A549 (cell line): ENCODE measurements around the gene FMNL2.

Experiments used
- CTCF ChIP-seq: fragments of >200 bp; sonication (Bioruptor Twin); formaldehyde crosslinking; IDR thresholded peaks from 3 replicates; pipeline ENCODE4 v1.5.1; 2016
- EHF ChIP-seq: fragments of 250-450 bp; sonication (Bioruptor Pico); IDR thresholded peaks from 2 replicates; pipeline ENCODE4 v1.5.0; 2020; ENCODE audit warnings: mild to moderate bottlenecking
- ELK1 ChIP-seq: fragments of 150-350 bp; IDR thresholded peaks from 2 replicates; pipeline ENCODE4 v1.6.1; 2014; ENCODE audit warnings: low read depth, mild to moderate bottlenecking, low read length
- HOXA7 ChIP-seq: fragments of 250-450 bp; sonication (Bioruptor Pico); IDR thresholded peaks from 2 replicates; pipeline ENCODE4 v1.5.0; 2020; ENCODE audit warnings: mild to moderate bottlenecking, moderate library complexity
- MYC ChIP-seq: IDR thresholded peaks from 2 replicates; pipeline ENCODE4 v1.6.1; 2012; ENCODE audit warnings: mild to moderate bottlenecking, inconsistent platforms, low read length, improper control_type of control experiment, borderline replicate concordance
- NR3C1 ChIP-seq: fragments of >200 bp; sonication (Bioruptor Twin); formaldehyde crosslinking; IDR thresholded peaks from 3 replicates; pipeline ENCODE4 v1.6.1; 2017
- POLR2A ChIP-seq: IDR thresholded peaks from 2 replicates; pipeline ENCODE4 v1.6.1; 2012; ENCODE audit warnings: mild to moderate bottlenecking, low read length
- RCOR1 ChIP-seq: fragments of 150-350 bp; IDR thresholded peaks from 2 replicates; pipeline ENCODE4 v1.6.1; 2014; ENCODE audit warnings: antibody characterized with exemption, low read length, low read depth
- REST ChIP-seq: fragments of 200-600 bp; sonication (generic); IDR thresholded peaks from 2 replicates; pipeline ENCODE4 v1.6.1; 2016; ENCODE audit warnings: antibody characterized with exemption, mild to moderate bottlenecking, moderate library complexity
- TF ChIP-seq, protein P1 (sequence below): fragments of 250-450 bp; sonication (Bioruptor Pico); IDR thresholded peaks from 2 replicates; pipeline ENCODE4 v1.5.0; 2021; ENCODE audit warnings: mild to moderate bottlenecking, moderate library complexity, borderline replicate concordance

DNA sequence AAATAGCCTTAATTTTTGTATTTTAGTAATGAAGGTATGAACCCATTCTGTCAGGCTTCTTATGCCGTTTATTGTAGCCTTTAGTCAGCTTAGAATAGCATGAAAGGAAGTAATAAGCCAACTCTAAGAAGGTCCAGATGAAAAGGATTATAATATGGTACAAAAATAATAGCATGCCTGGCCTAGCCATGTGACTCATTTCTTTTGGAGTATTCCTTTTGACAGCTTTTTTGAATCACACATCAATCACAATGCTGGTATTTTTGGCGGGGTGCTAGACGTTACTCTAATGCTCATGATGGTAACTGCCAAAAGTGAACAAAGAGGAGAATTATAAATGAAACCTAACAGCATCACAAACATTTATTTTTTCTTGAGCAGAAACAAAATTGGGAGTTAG lies 19.9 kb downstream of the FMNL2 start:
- TF ChIP-seq POLR2A (no peak), MYC (no peak), NR3C1 (no peak), EHF (CRISPR knock-in tag) (no peak), CTCF (no peak), HOXA7 (no peak), REST (no peak), RCOR1 (no peak), ELK1 (no peak)
- TF ChIP-seq, protein P1, sequence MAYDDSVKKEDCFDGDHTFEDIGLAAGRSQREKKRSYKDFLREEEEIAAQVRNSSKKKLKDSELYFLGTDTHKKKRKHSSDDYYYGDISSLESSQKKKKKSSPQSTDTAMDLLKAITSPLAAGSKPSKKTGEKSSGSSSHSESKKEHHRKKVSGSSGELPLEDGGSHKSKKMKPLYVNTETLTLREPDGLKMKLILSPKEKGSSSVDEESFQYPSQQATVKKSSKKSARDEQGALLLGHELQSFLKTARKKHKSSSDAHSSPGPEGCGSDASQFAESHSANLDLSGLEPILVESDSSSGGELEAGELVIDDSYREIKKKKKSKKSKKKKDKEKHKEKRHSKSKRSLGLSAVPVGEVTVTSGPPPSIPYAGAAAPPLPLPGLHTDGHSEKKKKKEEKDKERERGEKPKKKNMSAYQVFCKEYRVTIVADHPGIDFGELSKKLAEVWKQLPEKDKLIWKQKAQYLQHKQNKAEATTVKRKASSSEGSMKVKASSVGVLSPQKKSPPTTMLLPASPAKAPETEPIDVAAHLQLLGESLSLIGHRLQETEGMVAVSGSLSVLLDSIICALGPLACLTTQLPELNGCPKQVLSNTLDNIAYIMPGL (CRISPR knock-in tag): no peak
